GM23338 (cell line): ENCODE measurements around the gene F2. TPM values are rescaled to one million over a fixed set of nuclear protein-coding genes. Genes with fewer than 3 reads are reported as not detected.

Experiments used
- ATAC-seq: fragments of 200-7000 bp; cut with Tn5 transposase; 3 replicates; pipeline ENCODE4 v1.9.1; 2020
- DNase-seq: peaks from one replicate; pipeline ENCODE4 v3.0.0-alpha.2; 2015; ENCODE audit warnings: low spot score
- H2AFZ ChIP-seq: fragments of 200-600 bp; sonication (generic); 2 replicates; pipeline ENCODE4 v1.8.0; 2016; ENCODE audit warnings: antibody characterized with exemption, mild to moderate bottlenecking, moderate library complexity
- H3F3A ChIP-seq: fragments of 200-600 bp; sonication (generic); replicated peaks from 2 replicates; pipeline ENCODE4 v1.8.0; 2017; ENCODE audit warnings: antibody characterized with exemption, mixed run types, low read depth
- H3K27ac ChIP-seq: fragments of 200-600 bp; sonication (generic); 2 replicates; pipeline ENCODE4 v1.6.1; 2016; ENCODE audit warnings: low read depth
- H3K27me3 ChIP-seq: fragments of 200-600 bp; sonication (generic); 2 replicates; pipeline ENCODE4 v1.8.0; 2016; ENCODE audit warnings: mild to moderate bottlenecking, mixed run types, moderate library complexity; ENCODE audit not compliant: insufficient read depth
- H3K36me3 ChIP-seq: fragments of 200-600 bp; sonication (generic); 2 replicates; pipeline ENCODE4 v1.8.0; 2016; ENCODE audit warnings: mild to moderate bottlenecking; ENCODE audit not compliant: insufficient read depth
- H3K4me1 ChIP-seq: fragments of 200-600 bp; sonication (generic); 2 replicates; pipeline ENCODE4 v1.8.0; 2016; ENCODE audit warnings: mild to moderate bottlenecking, moderate library complexity; ENCODE audit not compliant: insufficient read depth
- H3K4me2 ChIP-seq: fragments of 200-600 bp; sonication (generic); 2 replicates; pipeline ENCODE4 v1.7.1; 2017; ENCODE audit warnings: mixed run types
- H3K4me3 ChIP-seq: fragments of 200-600 bp; sonication (generic); 2 replicates; pipeline ENCODE4 v1.6.1; 2016; ENCODE audit warnings: mixed run types
- H3K79me2 ChIP-seq: fragments of 200-600 bp; sonication (generic); replicated peaks from 2 replicates; pipeline ENCODE4 v1.8.0; 2017; ENCODE audit warnings: mild to moderate bottlenecking; ENCODE audit not compliant: insufficient read depth
- H3K9me2 ChIP-seq: fragments of 200-600 bp; sonication (generic); 2 replicates; pipeline ENCODE4 v1.8.0; 2017; ENCODE audit not compliant: insufficient read depth
- H4K20me1 ChIP-seq: fragments of 200-600 bp; sonication (generic); replicated peaks from 2 replicates; pipeline ENCODE4 v1.8.0; 2017; ENCODE audit warnings: mild to moderate bottlenecking; ENCODE audit not compliant: insufficient read depth
- H3K27ac Mint-ChIP-seq: 2 replicates; pipeline ENCODE4 v1.8.0; 2020; ENCODE audit warnings: inconsistent platforms, mild to moderate bottlenecking, moderate library complexity, mixed read lengths
- H3K27me3 Mint-ChIP-seq: 3 replicates; pipeline ENCODE4 v1.8.0; 2022; ENCODE audit warnings: low read depth, mild to moderate bottlenecking, moderate library complexity, mixed read lengths, inconsistent platforms; ENCODE audit not compliant: insufficient read depth, poor library complexity
- H3K36me3 Mint-ChIP-seq: 3 replicates; pipeline ENCODE4 v1.8.0; 2021; ENCODE audit warnings: low read depth, mild to moderate bottlenecking, inconsistent platforms, moderate library complexity, mixed read lengths
- H3K4me1 Mint-ChIP-seq: 3 replicates; pipeline ENCODE4 v1.8.0; 2020; ENCODE audit warnings: mild to moderate bottlenecking, inconsistent platforms, mixed read lengths
- H3K4me3 Mint-ChIP-seq: 3 replicates; pipeline ENCODE4 v1.8.0; 2021; ENCODE audit warnings: moderate library complexity, mild to moderate bottlenecking, inconsistent platforms, mixed read lengths
- H3K9me3 Mint-ChIP-seq: 3 replicates; pipeline ENCODE4 v1.8.0; 2020; ENCODE audit warnings: moderate library complexity, mild to moderate bottlenecking, inconsistent platforms, mixed read lengths
- CREB1 ChIP-seq: fragments of 250-450 bp; sonication (Bioruptor Pico); IDR thresholded peaks from 2 replicates; pipeline ENCODE4 v1.5.0; 2020; ENCODE audit warnings: low read depth, mild to moderate bottlenecking, moderate library complexity
- EZH2 ChIP-seq: fragments of 200-600 bp; sonication (generic); IDR thresholded peaks from one replicate; pipeline ENCODE4 v1.8.0; 2017; ENCODE audit warnings: antibody characterized with exemption, mild to moderate bottlenecking, low read depth; ENCODE audit not compliant: unreplicated experiment
- EZH2phosphoT487 ChIP-seq: fragments of 200-600 bp; sonication (generic); IDR thresholded peaks from one replicate; pipeline ENCODE4 v1.8.1; 2018; ENCODE audit warnings: antibody characterized with exemption; ENCODE audit not compliant: unreplicated experiment
- JUNB ChIP-seq: IDR thresholded peaks from one replicate; pipeline ENCODE4 v1.6.1; 2016; ENCODE audit warnings: antibody characterized with exemption; ENCODE audit not compliant: unreplicated experiment
- NANOG ChIP-seq: IDR thresholded peaks from 2 replicates; pipeline ENCODE4 v1.6.1; 2016; ENCODE audit warnings: antibody characterized with exemption, borderline replicate concordance
- POLR2AphosphoS5 ChIP-seq: IDR thresholded peaks from 2 replicates; pipeline ENCODE4 v1.6.1; 2016; ENCODE audit warnings: antibody characterized with exemption, low read depth
- STAT1 ChIP-seq: IDR thresholded peaks from one replicate; pipeline ENCODE4 v1.6.1; 2016; ENCODE audit warnings: antibody characterized with exemption; ENCODE audit not compliant: unreplicated experiment
- ZNF114 ChIP-seq: fragments of 250-450 bp; sonication (Bioruptor Pico); IDR thresholded peaks from 2 replicates; pipeline ENCODE4 v1.5.0; 2020; ENCODE audit warnings: mild to moderate bottlenecking, moderate library complexity
- ZNF331 ChIP-seq: fragments of 250-450 bp; sonication (Bioruptor Pico); IDR thresholded peaks from 2 replicates; pipeline ENCODE4 v1.5.0; 2020; ENCODE audit warnings: low read depth, mild to moderate bottlenecking, moderate library complexity
- polyA plus RNA-seq: library from polyadenylated mRNA; unstranded; fragments of >200 nt; fragmentation: Nextera tagmentation; extraction: Ambion mirVana; gene quantifications from 2 replicates; pipeline ENCODE4 v1.2.1, GENCODE V29; 2016
- total RNA-seq: library from RNA; depleted of rRNA; stranded (reverse); fragments of >200 nt; shearing (Covaris generic); gene quantifications from 2 replicates; pipeline ENCODE4 v1.2.3, GENCODE V29; 2014
- TF ChIP-seq, protein P1 (sequence below): IDR thresholded peaks from one replicate; pipeline ENCODE4 v1.6.1; 2018; ENCODE audit warnings: antibody characterized with exemption; ENCODE audit not compliant: unreplicated experiment
- TF ChIP-seq, protein P2 (sequence below): IDR thresholded peaks from 2 replicates; pipeline ENCODE4 v1.6.1; 2016; ENCODE audit warnings: antibody characterized with exemption
- TF ChIP-seq, protein P3 (sequence below), 2 experiments: fragments of 200-600 bp in 1 of 2; sonication (generic) in 1 of 2; conservative IDR thresholded peaks; 2 replicates each; pipeline versions ENCODE4 v1.5.1 to v1.6.1; 2016 to 2017; ENCODE audit warnings: antibody characterized with exemption in 2 of 2, low read depth in 2 of 2, mild to moderate bottlenecking in 2 of 2, moderate library complexity in 1 of 2
- TF ChIP-seq, protein P4 (sequence below): fragments of 250-450 bp; sonication (Bioruptor Pico); IDR thresholded peaks from 2 replicates; pipeline ENCODE4 v1.5.0; 2020; ENCODE audit warnings: mild to moderate bottlenecking, moderate library complexity

The F2 gene
- total and polyA plus RNA-seq, 2 experiments from 2014 or later = 0.21 TPM; not detected in 1

DNA sequence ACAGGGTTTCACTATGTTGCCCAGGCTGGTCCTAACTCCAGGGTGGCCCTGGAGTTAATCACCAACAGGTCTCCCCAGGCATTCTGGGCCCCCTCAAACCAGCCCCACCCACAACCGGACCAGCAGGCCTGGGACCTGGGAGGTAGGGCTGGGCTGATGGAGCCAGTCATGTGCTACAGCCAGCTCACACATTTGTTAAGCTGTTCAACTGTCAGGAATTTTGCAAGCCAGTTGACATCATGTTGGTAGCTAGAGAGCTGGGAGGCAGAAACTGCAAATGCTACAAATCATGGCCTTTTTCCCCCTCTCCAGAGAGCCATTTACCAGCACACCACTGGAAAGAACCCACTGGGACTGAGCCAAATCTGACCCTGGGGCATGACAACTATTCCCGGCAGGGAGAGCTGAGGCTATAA lies 25.4 kb upstream of the F2 start:
- Histone ChIP-seq H3K4me1 (no peaks in the 10 kb centered on the region), H2AFZ (no peak overlapping the region), H3K4me3 (no peak overlapping the region), H3K36me3 (no peaks in the 10 kb centered on the region), H3K4me2 (no peak overlapping the region), H3K9me2 (no peaks in the 10 kb centered on the region), H4K20me1 (no peaks in the 10 kb centered on the region), H3K27me3 (no peaks in the 10 kb centered on the region), H3K79me2 (0 out of 2 replicates have a peak, but pooled peaks cover 3% of the 10 kb centered on the region), H3F3A (no peaks in the 10 kb centered on the region), H3K27ac (no peak overlapping the region)
- H3K4me3 Mint-ChIP-seq = no peak overlapping the region
- H3K27ac Mint-ChIP-seq = no peak overlapping the region
- ATAC-seq (no peak), DNase-seq (no peak)
- TF ChIP-seq, protein P1, sequence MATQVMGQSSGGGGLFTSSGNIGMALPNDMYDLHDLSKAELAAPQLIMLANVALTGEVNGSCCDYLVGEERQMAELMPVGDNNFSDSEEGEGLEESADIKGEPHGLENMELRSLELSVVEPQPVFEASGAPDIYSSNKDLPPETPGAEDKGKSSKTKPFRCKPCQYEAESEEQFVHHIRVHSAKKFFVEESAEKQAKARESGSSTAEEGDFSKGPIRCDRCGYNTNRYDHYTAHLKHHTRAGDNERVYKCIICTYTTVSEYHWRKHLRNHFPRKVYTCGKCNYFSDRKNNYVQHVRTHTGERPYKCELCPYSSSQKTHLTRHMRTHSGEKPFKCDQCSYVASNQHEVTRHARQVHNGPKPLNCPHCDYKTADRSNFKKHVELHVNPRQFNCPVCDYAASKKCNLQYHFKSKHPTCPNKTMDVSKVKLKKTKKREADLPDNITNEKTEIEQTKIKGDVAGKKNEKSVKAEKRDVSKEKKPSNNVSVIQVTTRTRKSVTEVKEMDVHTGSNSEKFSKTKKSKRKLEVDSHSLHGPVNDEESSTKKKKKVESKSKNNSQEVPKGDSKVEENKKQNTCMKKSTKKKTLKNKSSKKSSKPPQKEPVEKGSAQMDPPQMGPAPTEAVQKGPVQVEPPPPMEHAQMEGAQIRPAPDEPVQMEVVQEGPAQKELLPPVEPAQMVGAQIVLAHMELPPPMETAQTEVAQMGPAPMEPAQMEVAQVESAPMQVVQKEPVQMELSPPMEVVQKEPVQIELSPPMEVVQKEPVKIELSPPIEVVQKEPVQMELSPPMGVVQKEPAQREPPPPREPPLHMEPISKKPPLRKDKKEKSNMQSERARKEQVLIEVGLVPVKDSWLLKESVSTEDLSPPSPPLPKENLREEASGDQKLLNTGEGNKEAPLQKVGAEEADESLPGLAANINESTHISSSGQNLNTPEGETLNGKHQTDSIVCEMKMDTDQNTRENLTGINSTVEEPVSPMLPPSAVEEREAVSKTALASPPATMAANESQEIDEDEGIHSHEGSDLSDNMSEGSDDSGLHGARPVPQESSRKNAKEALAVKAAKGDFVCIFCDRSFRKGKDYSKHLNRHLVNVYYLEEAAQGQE = no peak
- TF ChIP-seq EZH2phosphoT487 = no peak
- TF ChIP-seq STAT1 = no peak
- TF ChIP-seq, protein P2, sequence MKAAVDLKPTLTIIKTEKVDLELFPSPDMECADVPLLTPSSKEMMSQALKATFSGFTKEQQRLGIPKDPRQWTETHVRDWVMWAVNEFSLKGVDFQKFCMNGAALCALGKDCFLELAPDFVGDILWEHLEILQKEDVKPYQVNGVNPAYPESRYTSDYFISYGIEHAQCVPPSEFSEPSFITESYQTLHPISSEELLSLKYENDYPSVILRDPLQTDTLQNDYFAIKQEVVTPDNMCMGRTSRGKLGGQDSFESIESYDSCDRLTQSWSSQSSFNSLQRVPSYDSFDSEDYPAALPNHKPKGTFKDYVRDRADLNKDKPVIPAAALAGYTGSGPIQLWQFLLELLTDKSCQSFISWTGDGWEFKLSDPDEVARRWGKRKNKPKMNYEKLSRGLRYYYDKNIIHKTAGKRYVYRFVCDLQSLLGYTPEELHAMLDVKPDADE = no peak
- TF ChIP-seq, protein P3, sequence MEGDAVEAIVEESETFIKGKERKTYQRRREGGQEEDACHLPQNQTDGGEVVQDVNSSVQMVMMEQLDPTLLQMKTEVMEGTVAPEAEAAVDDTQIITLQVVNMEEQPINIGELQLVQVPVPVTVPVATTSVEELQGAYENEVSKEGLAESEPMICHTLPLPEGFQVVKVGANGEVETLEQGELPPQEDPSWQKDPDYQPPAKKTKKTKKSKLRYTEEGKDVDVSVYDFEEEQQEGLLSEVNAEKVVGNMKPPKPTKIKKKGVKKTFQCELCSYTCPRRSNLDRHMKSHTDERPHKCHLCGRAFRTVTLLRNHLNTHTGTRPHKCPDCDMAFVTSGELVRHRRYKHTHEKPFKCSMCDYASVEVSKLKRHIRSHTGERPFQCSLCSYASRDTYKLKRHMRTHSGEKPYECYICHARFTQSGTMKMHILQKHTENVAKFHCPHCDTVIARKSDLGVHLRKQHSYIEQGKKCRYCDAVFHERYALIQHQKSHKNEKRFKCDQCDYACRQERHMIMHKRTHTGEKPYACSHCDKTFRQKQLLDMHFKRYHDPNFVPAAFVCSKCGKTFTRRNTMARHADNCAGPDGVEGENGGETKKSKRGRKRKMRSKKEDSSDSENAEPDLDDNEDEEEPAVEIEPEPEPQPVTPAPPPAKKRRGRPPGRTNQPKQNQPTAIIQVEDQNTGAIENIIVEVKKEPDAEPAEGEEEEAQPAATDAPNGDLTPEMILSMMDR (conservative IDR thresholded peaks at IDR 0.05; ENCODE audit: low read depth in 2 of 2) = no peak
- TF ChIP-seq POLR2AphosphoS5 = no peak
- TF ChIP-seq CREB1 = no peak
- TF ChIP-seq, protein P4, sequence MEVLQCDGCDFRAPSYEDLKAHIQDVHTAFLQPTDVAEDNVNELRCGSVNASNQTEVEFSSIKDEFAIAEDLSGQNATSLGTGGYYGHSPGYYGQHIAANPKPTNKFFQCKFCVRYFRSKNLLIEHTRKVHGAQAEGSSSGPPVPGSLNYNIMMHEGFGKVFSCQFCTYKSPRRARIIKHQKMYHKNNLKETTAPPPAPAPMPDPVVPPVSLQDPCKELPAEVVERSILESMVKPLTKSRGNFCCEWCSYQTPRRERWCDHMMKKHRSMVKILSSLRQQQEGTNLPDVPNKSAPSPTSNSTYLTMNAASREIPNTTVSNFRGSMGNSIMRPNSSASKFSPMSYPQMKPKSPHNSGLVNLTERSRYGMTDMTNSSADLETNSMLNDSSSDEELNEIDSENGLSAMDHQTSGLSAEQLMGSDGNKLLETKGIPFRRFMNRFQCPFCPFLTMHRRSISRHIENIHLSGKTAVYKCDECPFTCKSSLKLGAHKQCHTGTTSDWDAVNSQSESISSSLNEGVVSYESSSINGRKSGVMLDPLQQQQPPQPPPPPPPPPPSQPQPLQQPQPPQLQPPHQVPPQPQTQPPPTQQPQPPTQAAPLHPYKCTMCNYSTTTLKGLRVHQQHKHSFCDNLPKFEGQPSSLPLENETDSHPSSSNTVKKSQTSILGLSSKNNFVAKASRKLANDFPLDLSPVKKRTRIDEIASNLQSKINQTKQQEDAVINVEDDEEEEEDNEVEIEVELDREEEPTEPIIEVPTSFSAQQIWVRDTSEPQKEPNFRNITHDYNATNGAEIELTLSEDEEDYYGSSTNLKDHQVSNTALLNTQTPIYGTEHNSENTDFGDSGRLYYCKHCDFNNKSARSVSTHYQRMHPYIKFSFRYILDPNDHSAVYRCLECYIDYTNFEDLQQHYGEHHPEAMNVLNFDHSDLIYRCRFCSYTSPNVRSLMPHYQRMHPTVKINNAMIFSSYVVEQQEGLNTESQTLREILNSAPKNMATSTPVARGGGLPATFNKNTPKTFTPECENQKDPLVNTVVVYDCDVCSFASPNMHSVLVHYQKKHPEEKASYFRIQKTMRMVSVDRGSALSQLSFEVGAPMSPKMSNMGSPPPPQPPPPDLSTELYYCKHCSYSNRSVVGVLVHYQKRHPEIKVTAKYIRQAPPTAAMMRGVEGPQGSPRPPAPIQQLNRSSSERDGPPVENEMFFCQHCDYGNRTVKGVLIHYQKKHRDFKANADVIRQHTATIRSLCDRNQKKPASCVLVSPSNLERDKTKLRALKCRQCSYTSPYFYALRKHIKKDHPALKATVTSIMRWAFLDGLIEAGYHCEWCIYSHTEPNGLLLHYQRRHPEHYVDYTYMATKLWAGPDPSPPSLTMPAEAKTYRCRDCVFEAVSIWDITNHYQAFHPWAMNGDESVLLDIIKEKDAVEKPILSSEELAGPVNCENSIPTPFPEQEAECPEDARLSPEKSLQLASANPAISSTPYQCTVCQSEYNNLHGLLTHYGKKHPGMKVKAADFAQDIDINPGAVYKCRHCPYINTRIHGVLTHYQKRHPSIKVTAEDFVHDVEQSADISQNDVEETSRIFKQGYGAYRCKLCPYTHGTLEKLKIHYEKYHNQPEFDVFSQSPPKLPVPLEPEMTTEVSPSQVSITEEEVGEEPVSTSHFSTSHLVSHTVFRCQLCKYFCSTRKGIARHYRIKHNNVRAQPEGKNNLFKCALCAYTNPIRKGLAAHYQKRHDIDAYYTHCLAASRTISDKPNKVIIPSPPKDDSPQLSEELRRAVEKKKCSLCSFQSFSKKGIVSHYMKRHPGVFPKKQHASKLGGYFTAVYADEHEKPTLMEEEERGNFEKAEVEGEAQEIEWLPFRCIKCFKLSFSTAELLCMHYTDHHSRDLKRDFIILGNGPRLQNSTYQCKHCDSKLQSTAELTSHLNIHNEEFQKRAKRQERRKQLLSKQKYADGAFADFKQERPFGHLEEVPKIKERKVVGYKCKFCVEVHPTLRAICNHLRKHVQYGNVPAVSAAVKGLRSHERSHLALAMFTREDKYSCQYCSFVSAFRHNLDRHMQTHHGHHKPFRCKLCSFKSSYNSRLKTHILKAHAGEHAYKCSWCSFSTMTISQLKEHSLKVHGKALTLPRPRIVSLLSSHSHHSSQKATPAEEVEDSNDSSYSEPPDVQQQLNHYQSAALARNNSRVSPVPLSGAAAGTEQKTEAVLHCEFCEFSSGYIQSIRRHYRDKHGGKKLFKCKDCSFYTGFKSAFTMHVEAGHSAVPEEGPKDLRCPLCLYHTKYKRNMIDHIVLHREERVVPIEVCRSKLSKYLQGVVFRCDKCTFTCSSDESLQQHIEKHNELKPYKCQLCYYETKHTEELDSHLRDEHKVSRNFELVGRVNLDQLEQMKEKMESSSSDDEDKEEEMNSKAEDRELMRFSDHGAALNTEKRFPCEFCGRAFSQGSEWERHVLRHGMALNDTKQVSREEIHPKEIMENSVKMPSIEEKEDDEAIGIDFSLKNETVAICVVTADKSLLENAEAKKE (CRISPR knock-in tag) = no peak
- TF ChIP-seq NANOG = no peak
- TF ChIP-seq JUNB = no peak
- TF ChIP-seq EZH2 = no peak
- TF ChIP-seq ZNF331 = no peak
- no peak for TF ChIP-seq ZNF114 (CRISPR knock-in tag)
- H3K36me3 Mint-ChIP-seq = peaks cover 4% of the 10 kb centered on the region; the same call in 1 of the 3 replicates
- no peaks in the 10 kb centered on the region for H3K9me3 Mint-ChIP-seq
- H3K27me3 Mint-ChIP-seq = peaks cover 1% of the 10 kb centered on the region
- H3K4me1 Mint-ChIP-seq = peaks cover 7% of the 10 kb centered on the region; the same call in 1 of the 3 replicates
